ENCODE measurements around the gene AFG3L2.

DNA sequence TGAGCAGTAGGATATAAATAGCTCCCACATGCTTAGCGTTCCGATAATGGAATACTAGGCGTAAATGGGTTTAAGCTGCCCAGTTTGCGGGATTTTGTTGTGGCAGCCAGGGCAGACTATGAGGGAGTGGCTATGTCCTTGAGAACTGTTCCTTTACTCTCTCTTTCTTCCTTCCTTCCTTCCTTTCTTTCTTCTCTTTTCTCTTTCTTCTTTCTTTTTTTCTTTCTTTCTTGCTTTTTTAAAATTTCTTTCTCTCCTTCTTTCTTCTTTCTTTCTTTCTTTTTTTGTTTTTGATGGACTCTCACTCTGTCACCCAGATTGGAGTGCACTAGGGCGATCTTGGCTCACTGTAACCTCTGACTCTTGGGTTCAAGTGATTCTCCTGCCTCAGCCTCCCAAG is 21.6 kb upstream of the AFG3L2 start:
- TF ChIP-seq CTCF (IDR thresholded peaks at IDR 0.05) = no peak
- TF ChIP-seq POLR2A (IDR thresholded peaks at IDR 0.05; ENCODE audit: low read depth) = no peak

Data from esophagus muscularis mucosa (tissue), 3 donors.